NCI-H1105 treated with DMSO at 0.1 percent for 48 hours (cell line): ENCODE results near the gene COL4A5.

Experiments used
- DNase-seq: peaks from one replicate; lab custom pipeline; 2025; lab: John Stamatoyannopoulos, UW

Gene COL4A5

DNA sequence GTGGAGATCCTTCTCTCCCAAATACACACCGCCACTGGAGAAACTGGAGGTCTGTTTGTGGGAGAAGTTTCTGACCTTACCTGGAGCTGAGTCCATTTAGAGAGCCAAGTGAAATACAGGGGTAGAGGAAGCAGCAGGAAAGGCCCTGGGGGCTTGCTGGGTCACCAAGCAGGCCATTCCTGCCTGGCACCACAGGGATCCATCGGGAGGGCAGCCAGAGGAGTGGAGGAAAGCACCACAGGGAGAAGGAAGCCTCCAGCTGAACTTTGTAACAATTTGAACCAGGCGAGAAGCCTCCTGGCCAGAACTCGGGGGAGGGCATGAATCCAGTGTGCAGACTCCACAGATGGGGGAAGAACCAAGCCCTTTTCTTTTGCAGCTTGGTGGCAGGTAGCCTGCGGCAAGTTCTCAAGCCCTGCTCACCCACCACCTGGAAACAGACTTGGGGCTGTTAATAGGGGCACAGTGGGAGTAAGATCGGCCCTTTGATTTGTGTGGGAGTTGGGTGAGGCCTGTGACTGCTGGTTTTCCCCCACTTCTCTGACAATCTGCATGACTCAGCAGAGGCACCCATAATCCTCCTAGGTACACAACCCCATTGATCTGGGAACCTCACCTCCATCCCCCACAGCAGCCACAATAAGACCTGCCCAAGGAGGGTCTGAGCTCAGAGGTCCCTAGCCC is 202.1 kb downstream of the COL4A5 start:
- DNase-seq, result no peak

DNA sequence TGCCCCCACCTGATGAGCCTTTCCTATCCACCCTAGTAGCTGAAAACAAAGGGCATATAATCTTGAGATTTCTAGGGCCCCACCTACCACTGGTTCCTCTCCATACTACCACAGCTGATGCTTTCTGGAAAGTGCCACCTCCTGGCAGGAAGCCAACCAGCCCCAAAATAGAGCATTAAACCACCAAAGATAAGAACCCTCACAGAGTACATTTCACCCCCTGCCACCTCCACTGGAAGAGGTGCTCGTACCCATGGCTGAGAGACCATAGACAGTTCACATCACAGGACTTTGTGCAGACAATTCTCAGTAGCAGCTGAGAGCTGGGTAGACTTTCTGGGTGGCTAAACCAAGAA is 202.6 kb downstream of the COL4A5 start:
- no peak for DNase-seq

DNA sequence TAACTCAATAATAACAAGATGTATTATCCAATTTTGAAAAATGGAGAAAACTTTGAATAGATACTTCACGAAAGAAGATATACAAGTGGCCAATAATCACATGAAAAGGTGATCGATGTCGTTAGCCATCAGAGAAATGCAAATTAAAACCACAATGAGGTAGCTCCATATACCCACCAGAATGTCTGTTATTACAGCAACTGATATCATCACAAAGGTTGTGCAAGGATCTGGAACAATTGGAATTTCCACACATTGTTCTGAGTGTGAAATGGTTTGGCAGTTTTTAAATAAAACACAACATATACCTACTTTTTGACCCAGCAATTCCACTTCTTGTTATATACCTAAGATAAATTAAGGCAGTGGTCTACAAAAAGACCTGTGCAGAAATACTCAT is 225.1 kb downstream of the COL4A5 start:
- no peak for DNase-seq

DNA sequence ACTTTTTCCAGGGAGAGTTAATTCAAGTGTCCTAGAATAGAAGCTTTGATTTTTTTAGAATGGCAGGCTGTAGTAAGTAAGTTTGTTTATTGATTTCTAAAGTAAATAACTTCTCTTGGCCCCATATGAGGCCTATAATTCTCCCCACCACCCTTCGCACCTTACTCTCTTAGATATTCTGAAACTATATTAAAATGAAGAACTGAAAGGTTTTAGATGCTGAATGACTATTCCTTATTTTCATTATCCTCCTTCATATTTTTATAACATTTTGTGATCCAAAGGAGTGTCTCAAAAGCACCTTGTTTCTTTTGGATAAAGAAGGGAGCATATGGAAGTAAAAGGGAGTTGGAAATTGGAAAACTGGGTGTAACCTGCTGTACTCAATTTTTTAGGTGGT is 226.5 kb downstream of the COL4A5 start:
- no peak for DNase-seq

DNA sequence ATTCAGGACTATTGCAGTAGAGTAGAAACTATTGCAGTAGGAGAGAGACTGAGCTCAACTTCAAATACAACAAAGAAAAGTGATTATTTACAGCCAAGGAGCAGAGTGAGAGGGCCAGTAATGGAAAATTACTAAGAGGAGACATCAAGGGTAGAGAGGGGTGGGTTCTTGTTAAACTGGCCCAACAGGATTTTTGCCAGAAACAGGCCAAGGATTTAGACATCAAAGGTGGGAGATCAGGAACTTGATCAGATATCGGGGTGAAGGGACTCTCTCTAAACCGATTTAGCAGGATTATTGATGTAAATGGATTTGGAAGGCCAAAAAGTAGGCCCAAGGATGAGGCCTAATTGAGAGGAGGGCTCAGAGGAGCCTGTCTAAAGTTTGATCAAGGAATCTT is 231.9 kb downstream of the COL4A5 start:
- DNase-seq, result no peak

DNA sequence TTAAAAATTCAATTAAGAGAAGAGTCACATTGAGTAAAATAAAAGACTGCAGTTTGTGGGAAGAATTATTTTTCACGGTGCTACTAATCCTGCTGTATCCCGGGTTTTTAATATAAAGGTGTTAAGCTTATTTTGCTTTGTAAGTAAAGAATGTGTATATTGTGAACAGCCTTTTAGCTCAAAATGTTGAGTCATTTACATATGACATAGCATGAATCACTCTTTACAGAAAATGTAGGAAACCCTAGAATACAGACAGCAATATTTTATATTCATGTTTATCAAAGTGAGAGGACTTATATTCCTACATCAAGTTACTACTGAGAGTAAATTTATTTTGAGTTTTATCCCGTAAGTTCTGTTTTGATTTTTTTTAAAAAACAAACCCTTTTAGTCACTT is 257.1 kb downstream of the COL4A5 start:
- no peak for DNase-seq

DNA sequence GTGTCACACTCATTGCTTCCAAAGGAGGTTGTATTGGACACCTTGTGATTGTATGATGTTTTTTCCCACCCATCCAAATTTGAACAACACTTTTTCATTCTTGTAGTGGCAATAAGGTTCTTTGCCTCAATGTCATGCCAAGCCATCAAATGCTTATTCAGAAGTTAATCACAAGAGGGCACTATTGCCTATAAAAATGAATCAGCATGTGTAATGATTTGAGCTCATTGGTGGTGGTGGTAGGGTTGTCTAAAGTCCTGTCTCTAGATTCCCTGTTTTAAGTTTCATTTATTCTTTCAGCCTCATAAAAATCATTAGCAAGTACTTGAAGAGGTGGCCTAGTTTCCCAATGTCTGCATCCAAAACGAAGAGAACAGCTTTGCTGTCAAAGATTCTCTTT is 259.7 kb downstream of the COL4A5 start:
- DNase-seq, result peak; percentile 38

DNA sequence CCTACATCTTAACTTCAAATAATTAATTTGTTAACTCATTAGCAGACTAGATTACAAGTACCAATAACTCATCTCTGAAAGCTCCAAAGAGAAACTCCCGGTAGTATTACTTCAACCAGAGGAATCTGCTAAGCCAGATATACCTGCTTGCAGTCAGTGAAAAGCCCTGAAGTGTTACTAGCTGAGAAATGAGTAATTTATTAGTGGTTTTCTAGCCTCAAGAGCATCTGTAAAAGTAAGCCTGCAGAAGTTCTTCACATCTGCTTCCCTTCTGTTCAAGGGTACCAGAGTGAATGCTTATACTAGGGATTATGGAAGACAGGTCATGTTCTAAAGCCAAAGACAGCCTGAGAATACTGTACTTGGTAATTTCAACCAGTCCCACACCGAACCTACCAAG is 262.0 kb downstream of the COL4A5 start:
- no peak for DNase-seq

DNA sequence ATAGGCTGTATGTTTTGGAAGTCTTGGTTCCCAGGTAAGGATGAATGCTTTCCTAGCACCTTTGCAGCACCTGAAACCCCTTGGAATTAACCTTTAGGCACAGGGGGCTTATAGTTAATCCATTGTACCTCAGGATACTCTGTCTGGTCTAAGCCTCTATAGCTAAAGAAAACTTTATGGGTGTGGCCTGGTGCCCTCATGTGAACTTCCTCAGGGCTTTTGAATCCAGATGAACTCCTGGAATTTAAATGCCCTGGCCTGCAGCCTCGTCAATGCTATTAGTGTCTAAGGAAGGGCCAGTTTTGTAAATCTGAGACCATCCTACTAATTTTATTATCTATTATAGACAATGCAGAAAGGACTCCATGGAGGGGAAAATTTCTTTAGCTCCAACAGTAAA is 262.9 kb downstream of the COL4A5 start:
- no peak for DNase-seq

DNA sequence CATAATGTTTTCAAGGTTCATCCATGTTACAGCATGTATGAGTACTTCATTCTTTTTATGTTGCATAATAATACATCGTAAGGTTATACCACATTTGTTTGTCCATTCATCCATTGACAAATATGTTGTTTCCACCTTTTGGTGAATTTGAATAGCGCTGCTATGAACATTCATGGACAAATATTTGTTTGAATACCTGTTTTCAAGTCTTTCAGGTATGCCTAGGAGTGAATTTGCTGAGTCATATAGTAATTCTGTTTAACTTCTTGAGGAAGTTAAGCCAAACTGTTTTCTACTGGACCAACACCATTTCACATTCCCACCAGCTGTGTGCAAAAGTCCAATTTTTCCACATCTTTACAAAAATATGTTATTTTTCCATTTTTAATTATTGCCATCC is 265.2 kb downstream of the COL4A5 start:
- no peak for DNase-seq

DNA sequence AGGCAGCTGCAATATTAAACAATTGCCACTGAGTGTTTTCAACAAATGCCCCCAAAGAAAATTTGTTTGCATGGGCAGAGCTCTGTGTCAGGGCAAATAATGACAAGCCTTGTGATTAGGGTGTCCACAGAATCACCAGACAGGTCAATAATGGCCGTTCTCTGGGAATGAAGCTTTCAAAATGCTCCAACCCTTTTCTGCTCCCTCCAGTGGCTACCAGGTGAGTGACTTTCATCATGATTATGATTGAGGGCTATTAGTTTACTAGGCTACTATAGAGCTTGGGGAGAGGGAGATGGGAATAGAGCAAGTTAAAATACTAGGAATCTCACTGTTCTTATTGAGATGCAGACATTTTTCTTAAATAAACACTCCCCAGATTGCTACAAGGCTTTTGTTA is 273.2 kb downstream of the COL4A5 start:
- DNase-seq, result no peak

DNA sequence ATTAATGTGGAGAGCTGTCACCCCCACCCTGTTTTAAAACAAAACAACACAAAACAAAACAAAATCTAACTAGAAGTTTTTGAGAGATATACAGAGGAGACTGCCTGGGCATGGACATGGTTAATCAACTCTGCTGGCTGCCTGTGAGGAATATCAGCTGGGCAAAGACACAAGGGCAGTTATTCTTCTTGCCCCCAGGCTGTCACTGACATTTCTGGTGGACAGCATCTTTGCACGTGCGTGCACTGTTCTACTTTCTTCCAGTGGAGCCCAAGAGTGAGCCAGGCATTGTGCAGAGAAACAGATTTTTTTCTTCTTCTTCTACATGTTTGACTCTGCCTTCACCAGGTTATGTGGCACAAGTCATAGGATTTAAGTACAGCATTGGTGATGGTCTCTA is 282.9 kb downstream of the COL4A5 start:
- DNase-seq, result no peak

DNA sequence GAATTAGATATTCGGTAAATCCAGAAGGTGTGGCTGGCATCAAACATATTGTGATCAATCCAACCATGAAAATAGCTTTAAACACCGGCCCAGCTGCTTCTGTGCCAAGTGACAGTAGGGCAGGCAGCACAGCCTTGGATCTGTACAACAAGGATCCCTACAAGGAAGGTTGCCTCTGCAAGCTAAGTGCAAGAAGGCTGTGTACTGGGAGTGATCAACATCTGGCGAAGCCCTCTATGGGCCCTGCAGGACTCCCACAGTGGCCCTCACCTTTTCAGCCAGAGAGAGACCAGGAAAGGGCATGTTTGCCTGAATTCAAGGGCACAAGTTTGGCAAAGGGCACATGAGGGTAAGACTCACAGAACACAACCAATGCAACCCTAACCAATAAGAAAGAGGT is 287.1 kb downstream of the COL4A5 start:
- DNase-seq, result no peak

DNA sequence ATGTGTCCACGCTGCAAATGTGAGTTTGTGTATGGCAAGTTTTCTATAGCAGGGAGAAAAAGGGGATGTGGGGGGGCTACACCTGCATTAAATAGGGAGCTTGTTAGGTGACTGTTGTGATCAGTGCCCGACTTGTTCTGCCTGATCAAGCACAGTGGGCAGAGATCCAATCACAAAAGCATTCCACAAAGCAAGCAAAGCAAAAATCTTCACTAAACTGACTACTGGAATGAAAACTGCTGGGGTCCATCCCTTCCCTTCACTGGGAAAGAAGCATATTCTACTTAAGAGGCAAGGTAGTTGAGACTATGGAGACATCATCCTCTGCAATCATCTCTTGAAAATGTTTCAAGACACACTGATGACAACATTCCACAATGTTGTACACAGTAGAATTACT is 291.5 kb downstream of the COL4A5 start:
- DNase-seq, result no peak

DNA sequence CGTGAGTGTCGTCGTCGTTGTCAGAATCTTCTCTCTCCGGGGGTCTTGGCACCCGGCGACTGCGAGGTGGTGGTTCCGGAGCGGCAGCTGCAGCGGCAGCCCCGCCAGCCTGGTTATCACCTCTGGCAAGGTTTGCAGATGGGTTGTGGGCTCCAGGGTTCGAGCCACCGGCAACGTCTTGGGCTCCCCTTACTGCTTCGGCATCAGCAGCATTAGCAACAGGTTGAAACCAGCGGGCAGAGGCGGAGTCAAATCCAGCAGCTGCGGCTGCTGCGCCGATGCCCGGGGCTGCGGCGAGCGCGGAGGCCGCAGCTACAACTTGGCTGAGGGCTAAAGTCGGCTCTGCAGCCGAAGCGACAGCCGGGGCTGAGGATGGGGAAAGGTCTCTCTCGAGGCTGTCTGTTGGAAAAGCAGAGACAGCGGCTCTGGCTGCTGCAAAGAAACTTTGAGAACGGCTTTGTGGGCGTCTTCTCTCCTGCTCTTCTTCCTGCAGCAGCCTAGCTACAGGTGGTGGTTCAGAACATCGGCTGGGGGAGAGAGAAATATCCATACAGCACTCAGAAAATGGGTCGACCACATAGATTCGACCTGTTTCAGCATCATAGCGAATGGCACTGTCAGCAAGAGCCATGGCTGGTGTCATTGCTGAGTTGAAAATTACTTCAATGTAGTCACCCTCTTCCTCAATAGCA is 293.1 kb downstream of the COL4A5 start:
- peak; percentile 44 for DNase-seq

DNA sequence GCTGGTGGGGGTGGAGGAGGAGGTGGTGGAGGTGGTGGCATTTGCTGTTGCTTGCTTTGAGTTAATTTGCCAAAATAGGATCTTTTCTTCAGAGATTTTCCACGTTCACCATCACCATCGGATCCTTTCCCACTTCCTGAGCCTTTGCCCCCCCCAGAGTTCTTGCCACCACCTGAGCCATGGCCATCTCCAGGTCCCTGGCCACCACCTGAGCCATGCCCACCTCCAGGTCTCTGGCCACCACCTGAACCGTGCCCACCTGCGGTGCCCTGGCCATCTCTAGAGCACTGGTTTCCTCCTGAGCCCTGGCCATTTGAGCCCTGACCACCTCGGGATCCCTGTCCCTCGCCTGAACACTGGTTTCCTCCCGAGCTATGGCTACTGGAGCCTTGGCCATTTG is 294.8 kb downstream of the COL4A5 start:
- no peak for DNase-seq

DNA sequence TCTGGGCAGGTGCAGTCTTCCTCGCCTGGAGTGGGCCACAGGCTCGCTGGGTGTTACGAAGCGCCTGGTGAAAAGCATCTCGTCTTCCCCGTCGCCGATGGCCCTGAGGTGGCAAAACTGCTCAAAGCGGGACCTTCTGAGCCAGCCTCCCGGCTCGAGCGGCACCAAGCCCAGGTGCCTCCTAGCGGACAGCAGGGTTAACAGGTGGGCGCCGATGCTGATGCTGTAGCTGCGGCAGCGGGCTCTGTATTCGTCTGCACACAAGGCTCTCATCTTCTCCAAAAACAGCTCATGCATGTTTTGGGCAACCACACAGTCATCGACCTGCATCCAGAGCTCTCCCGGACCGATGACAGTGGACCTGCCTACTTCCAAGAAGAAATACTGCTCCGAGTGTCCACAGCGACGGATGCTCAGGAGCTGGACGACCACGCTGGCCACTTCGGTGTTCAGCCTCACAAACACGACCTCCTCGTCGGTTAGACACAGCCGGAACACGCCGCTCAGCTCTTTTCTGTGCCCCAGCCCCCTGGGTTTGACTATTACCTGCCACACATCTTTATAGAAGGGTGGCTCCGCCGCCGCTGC is 295.5 kb downstream of the COL4A5 start:
- DNase-seq, result peak; percentile 45

DNA sequence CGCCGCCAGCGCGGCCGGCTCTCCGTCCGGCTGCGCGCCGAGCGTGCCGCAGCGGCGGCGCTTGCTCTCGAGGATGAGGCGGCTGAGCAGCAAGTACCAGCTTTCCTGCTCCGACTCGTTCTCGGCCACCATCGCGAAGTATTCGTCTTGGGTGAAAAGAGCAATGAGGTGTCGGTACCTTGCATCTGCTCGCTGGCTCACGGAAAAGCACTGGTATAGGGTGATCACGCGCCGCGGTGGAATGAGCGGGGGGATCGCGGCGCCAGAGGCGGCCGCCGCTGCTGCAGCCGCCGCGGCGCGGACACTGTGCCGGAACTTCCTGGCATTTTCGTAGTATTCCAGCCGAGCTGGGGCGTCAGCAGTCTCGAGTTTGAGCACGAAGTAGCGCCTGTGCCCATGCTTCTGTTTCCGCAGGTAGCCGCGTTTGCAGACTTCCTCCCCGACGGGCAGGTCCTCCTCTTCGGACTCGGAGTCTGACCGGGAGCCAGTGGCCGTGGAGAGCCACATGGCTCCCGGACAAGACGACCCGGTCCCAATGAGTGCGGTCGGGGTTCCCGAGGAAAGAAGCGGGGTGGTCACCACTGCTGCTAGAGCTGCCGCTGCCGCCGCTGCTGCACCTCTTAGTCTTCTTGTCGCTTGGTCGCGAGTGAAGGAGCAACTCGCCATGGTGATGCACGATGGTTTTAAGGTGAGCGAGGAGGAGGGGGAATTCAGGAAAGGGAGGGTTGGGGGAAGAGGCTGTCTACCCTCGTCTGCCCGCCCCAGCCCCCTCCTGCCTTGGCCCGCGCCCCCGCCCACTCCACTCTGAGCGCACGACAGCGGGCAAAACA is 296.3 kb downstream of the COL4A5 start:
- DNase-seq, result peak; percentile 23

DNA sequence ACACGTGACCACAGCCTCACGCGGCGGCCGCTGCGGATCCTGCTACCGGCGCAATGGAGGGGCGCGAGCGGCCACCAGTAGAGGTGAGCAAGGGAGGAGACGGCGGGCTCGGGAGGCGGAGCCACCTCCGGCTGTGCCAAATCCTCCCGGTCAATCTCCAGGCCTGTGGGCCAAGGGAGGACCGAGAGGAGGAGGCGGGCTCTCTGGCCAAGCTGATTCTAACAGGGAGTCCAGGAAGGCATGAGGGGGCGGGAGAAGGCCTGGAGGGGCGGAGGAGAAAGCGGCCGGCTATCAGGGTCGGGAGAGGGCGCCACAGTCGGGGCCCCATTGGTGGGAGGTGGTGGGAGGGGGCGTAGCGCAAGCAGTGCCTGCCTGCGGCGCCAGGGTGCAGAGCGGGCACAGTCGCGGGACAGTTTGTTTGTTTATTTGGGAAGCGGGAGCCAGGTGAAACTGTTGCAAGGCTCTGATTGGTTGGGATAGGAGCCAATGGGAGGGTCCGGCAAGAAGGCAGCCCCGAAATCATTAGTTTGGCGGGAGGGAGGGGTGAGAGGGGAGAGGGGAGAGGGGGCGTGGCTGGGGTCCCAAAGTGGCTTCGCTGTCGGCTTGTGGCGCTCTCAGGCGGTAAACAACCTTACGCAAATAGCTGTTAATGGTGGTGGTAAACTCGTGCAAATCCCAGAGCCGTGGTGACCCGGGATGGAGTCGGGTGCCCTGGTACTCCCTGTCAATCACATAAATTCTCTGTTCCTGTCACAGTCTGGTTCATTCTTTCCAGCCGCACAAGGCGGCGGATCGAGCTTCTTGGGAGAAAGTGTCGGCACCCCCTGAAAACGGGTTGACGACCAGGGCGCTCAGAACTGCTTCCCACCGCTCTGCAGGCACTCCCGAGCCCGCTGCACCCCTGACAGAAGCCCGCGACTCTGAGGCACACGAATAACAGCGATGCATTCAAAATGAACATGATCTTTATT is 297.2 kb downstream of the COL4A5 start, which contains the start of gene IRS4:
Gene IRS4, minus strand, starts transcription at position 55 of the 971 bp plus-strand sequence.
- peak; percentile 69 for DNase-seq

DNA sequence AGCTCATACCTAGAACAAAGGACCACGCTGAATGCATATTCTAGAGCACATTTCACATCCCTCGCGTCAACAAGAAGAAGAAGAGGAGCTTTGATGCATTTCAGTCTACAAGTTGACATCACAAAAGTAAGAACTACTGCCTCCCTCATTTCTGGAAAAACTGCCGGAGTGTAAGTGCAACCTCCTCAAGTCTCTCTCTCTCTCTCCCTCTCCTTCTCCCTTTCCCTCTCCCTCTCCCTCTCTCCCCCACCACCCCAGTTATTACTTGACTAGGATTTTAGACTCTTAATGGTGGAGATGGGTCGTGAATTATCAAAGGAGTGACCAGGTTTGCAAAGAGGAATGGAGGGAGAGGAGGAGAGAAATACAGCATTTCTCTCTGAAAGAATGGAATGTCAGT is 298.1 kb downstream of the COL4A5 start:
- DNase-seq, result no peak

DNA sequence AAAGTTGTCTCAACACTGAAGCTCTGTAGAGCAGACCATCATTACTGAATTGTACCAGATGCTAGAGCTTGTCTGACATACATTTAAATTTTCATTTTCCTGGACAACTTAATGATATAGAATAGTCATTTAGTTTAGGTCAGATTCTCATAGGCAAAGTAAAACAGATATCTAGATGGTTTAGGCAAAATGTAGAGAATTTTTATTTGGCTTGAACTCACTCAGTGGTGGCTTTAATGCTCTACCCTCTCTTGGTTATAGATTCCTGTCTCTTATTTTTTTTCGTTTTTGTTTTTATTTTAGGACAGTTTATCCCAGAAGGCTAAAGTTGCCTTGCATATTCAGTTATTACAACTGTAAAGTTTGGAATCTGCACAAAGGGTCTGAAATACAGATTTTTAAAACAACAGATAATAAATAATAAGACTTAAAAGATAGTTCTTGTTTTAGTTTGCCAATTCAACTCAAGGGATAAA is 300.7 kb downstream of the COL4A5 start:
- DNase-seq, result no peak
